Suprapubic skin (tissue), 3 donors: Measurements from ENCODE around the gene PRRT3.

Experiments
- CTCF ChIP-seq, 2 donors: fragments of 200-600 bp in 1 of 2; fragments of 450-650 bp in 1 of 2; sonication (generic) in 1 of 2; IDR thresholded peaks; one replicate each; pipeline ENCODE4 v1.5.1; 2016 to 2019; ENCODE audit warnings: antibody characterized with exemption in 2 of 2, mild to moderate bottlenecking in 1 of 2, moderate library complexity in 1 of 2
- POLR2A ChIP-seq, 2 donors: fragments of 450-650 bp; IDR thresholded peaks; one replicate each; pipeline ENCODE4 v1.6.1; 2017; ENCODE audit warnings: antibody characterized with exemption in 2 of 2, mild to moderate bottlenecking in 2 of 2, moderate library complexity in 2 of 2

- TF ChIP-seq CTCF (IDR thresholded peaks at IDR 0.05) (no peak), POLR2A (IDR thresholded peaks at IDR 0.05) (no peak)
Measured at GRCh38 chr3:9935966-9936510, 16.2 kb downstream of the PRRT3 start.
